OCI-LY7 (cell line): Measurements from ENCODE around the gene FRG2B. TPM values are rescaled to one million over a fixed set of nuclear protein-coding genes. Genes with fewer than 3 reads are reported as not detected.

Experiments
- total RNA-seq, 2 experiments: library from RNA; depleted of rRNA in 1 of 2; stranded (reverse); fragments of >200 nt in 1 of 2; shearing (Covaris generic) in 1 of 2; gene quantifications; 2 replicates each; pipeline ENCODE4 v1.2.3, GENCODE V29; 2014 to 2022

FRG2B gene
- total RNA-seq, 2 experiments from 2014 or later = not detected

Other genes with a start within 250 kb of the FRG2B start
- gene PAOX, start 247.5 kb downstream of the FRG2B start, total RNA-seq (2014; rRNA removed; shearing (Covaris generic)) = 5.9 and 10.7 TPM in 2 replicates
- gene PAOX, start 247.5 kb downstream of the FRG2B start, total RNA-seq (2022) = 16.0 and 28.1 TPM in 2 replicates
- 60.3 and 85.6 TPM in 2 replicates for gene MTG1, start 232.6 kb downstream of the FRG2B start, total RNA-seq (2014; rRNA removed; shearing (Covaris generic))
- gene MTG1, start 232.6 kb downstream of the FRG2B start, total RNA-seq (2022) = 101 and 107 TPM in 2 replicates
- not detected in 2 replicates for gene SPRN, start 202.2 kb downstream of the FRG2B start, total RNA-seq (2014; rRNA removed; shearing (Covaris generic))
- not detected in 2 replicates for gene SPRN, start 202.2 kb downstream of the FRG2B start, total RNA-seq (2022)
- 7.3 and 10.0 TPM in 2 replicates for gene SCART1, start 172.8 kb downstream of the FRG2B start, total RNA-seq (2014; rRNA removed; shearing (Covaris generic))
- gene SCART1, start 172.8 kb downstream of the FRG2B start, total RNA-seq (2022) = 10.9 and 15.2 TPM in 2 replicates
- gene CYP2E1, start 99.4 kb downstream of the FRG2B start, total RNA-seq (2014; rRNA removed; shearing (Covaris generic)) = 1.9 and 2.7 TPM in 2 replicates
- gene CYP2E1, start 99.4 kb downstream of the FRG2B start, total RNA-seq (2022) = 1.7 and 2.4 TPM in 2 replicates
- not detected in 2 replicates for gene SYCE1, start 61.2 kb downstream of the FRG2B start, total RNA-seq (2014; rRNA removed; shearing (Covaris generic))
- not detected in 2 replicates for gene SYCE1, start 61.2 kb downstream of the FRG2B start, total RNA-seq (2022)